SK-N-SH treated with all-trans-retinoic acid at 6 μM for 48 hours (cell line): ENCODE data around the gene EML6.

ENCODE experiments used
- ATAC-seq: fragments of 200-7000 bp; cut with Tn5 transposase; 3 replicates; pipeline ENCODE4 v1.9.1; 2020; ENCODE audit warnings: mild to moderate bottlenecking, moderate library complexity
- ARNTL ChIP-seq: fragments of 450-650 bp; formaldehyde crosslinking; IDR thresholded peaks from 2 replicates; pipeline ENCODE4 v1.5.0; 2020; ENCODE audit warnings: low read depth, mild to moderate bottlenecking, moderate library complexity, borderline replicate concordance
- BACH2 ChIP-seq: fragments of 250-450 bp; sonication (Bioruptor Pico); IDR thresholded peaks from 2 replicates; pipeline ENCODE4 v1.9.0; 2021; ENCODE audit warnings: mild to moderate bottlenecking, borderline replicate concordance
- CSDC2 ChIP-seq: fragments of 250-450 bp; sonication (Bioruptor Pico); IDR thresholded peaks from 2 replicates; pipeline ENCODE4 v1.5.0; 2020; ENCODE audit warnings: mild to moderate bottlenecking, moderate library complexity
- ESRRG ChIP-seq: fragments of 250-450 bp; sonication (Bioruptor Pico); IDR thresholded peaks from 2 replicates; pipeline ENCODE4 v1.6.1; 2021; ENCODE audit warnings: mild to moderate bottlenecking
- GLIS3 ChIP-seq: fragments of 250-450 bp; sonication (Bioruptor Pico); IDR thresholded peaks from 2 replicates; pipeline ENCODE4 v1.5.0; 2020; ENCODE audit warnings: mild to moderate bottlenecking, moderate library complexity
- ISL1 ChIP-seq: fragments of 250-450 bp; sonication (Bioruptor Pico); IDR thresholded peaks from 2 replicates; pipeline ENCODE4 v2.1.2; 2022; ENCODE audit warnings: mild to moderate bottlenecking, moderate library complexity
- PATZ1 ChIP-seq: fragments of 250-450 bp; sonication (Bioruptor Pico); IDR thresholded peaks from 2 replicates; pipeline ENCODE4 v1.8.0; 2020; ENCODE audit warnings: mild to moderate bottlenecking, moderate library complexity, borderline replicate concordance
- POU6F1 ChIP-seq: fragments of 250-450 bp; sonication (Bioruptor Pico); IDR thresholded peaks from 2 replicates; pipeline ENCODE4 v1.8.0; 2021; ENCODE audit warnings: low read depth, mild to moderate bottlenecking, moderate library complexity, borderline replicate concordance
- RARB ChIP-seq: fragments of 250-450 bp; sonication (Bioruptor Pico); IDR thresholded peaks from 2 replicates; pipeline ENCODE4 v1.8.0; 2021; ENCODE audit warnings: mild to moderate bottlenecking, moderate library complexity
- SNAI2 ChIP-seq: fragments of 250-450 bp; sonication (Bioruptor Pico); IDR thresholded peaks from 2 replicates; pipeline ENCODE4 v1.5.0; 2020; ENCODE audit warnings: mild to moderate bottlenecking, moderate library complexity
- TCF4 ChIP-seq: fragments of 250-450 bp; sonication (Bioruptor Pico); IDR thresholded peaks from 2 replicates; pipeline ENCODE4 v1.8.0; 2021; ENCODE audit warnings: mild to moderate bottlenecking, moderate library complexity, borderline replicate concordance
- TOX ChIP-seq: fragments of 250-450 bp; sonication (Bioruptor Pico); IDR thresholded peaks from 2 replicates; pipeline ENCODE4 v1.8.0; 2021; ENCODE audit warnings: mild to moderate bottlenecking, moderate library complexity, borderline replicate concordance
- ZC3H10 ChIP-seq: fragments of 250-450 bp; sonication (Bioruptor Pico); IDR thresholded peaks from 2 replicates; pipeline ENCODE4 v1.5.1; 2021; ENCODE audit warnings: mild to moderate bottlenecking, moderate library complexity
- ZFP3 ChIP-seq: fragments of 250-450 bp; sonication (Bioruptor Pico); IDR thresholded peaks from 2 replicates; pipeline ENCODE4 v1.5.0; 2020; ENCODE audit warnings: mild to moderate bottlenecking, moderate library complexity
- ZFP30 ChIP-seq: fragments of 450-650 bp; formaldehyde crosslinking; IDR thresholded peaks from 2 replicates; pipeline ENCODE4 v1.5.0; 2022; ENCODE audit warnings: mild to moderate bottlenecking, moderate library complexity
- ZNF565 ChIP-seq: fragments of 450-650 bp; formaldehyde crosslinking; conservative IDR thresholded peaks from 2 replicates; pipeline ENCODE4 v1.5.0; 2020; ENCODE audit warnings: low read depth, mild to moderate bottlenecking, moderate library complexity
- ZNF70 ChIP-seq: fragments of 450-650 bp; formaldehyde crosslinking; IDR thresholded peaks from 2 replicates; pipeline ENCODE4 v1.5.0; 2020; ENCODE audit warnings: mild to moderate bottlenecking, moderate library complexity
- ZNF8 ChIP-seq: fragments of 450-650 bp; formaldehyde crosslinking; IDR thresholded peaks from 2 replicates; pipeline ENCODE4 v1.5.0; 2020; ENCODE audit warnings: mild to moderate bottlenecking, moderate library complexity
- TF ChIP-seq, protein P1 (sequence below): fragments of 250-450 bp; sonication (Bioruptor Pico); IDR thresholded peaks from 2 replicates; pipeline ENCODE4 v1.5.0; 2020; ENCODE audit warnings: mild to moderate bottlenecking, moderate library complexity
- TF ChIP-seq, protein P2 (sequence below): fragments of 250-450 bp; sonication (Bioruptor Pico); IDR thresholded peaks from 2 replicates; pipeline ENCODE4 v1.5.1; 2020; ENCODE audit warnings: low read depth, mild to moderate bottlenecking, moderate library complexity
- TF ChIP-seq, protein P3 (sequence below): fragments of 250-450 bp; sonication (Bioruptor Pico); IDR thresholded peaks from 2 replicates; pipeline ENCODE4 v1.5.1; 2021; ENCODE audit warnings: mild to moderate bottlenecking, moderate library complexity

EML6 gene

GRCh38 chr2:54678719-54679118 lies 44.7 kb upstream of the EML6 start:
- TF ChIP-seq RARB (CRISPR knock-in tag) = no peak
- no peak for TF ChIP-seq PATZ1 (CRISPR knock-in tag)
- no peak for TF ChIP-seq POU6F1 (CRISPR knock-in tag)
- TF ChIP-seq, protein P1, sequence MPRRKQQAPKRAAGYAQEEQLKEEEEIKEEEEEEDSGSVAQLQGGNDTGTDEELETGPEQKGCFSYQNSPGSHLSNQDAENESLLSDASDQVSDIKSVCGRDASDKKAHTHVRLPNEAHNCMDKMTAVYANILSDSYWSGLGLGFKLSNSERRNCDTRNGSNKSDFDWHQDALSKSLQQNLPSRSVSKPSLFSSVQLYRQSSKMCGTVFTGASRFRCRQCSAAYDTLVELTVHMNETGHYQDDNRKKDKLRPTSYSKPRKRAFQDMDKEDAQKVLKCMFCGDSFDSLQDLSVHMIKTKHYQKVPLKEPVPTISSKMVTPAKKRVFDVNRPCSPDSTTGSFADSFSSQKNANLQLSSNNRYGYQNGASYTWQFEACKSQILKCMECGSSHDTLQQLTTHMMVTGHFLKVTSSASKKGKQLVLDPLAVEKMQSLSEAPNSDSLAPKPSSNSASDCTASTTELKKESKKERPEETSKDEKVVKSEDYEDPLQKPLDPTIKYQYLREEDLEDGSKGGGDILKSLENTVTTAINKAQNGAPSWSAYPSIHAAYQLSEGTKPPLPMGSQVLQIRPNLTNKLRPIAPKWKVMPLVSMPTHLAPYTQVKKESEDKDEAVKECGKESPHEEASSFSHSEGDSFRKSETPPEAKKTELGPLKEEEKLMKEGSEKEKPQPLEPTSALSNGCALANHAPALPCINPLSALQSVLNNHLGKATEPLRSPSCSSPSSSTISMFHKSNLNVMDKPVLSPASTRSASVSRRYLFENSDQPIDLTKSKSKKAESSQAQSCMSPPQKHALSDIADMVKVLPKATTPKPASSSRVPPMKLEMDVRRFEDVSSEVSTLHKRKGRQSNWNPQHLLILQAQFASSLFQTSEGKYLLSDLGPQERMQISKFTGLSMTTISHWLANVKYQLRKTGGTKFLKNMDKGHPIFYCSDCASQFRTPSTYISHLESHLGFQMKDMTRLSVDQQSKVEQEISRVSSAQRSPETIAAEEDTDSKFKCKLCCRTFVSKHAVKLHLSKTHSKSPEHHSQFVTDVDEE (CRISPR knock-in tag) = no peak
- no peak for TF ChIP-seq BACH2 (CRISPR knock-in tag)
- TF ChIP-seq ZC3H10 (CRISPR knock-in tag) = no peak
- no peak for TF ChIP-seq CSDC2 (CRISPR knock-in tag)
- TF ChIP-seq, protein P2, sequence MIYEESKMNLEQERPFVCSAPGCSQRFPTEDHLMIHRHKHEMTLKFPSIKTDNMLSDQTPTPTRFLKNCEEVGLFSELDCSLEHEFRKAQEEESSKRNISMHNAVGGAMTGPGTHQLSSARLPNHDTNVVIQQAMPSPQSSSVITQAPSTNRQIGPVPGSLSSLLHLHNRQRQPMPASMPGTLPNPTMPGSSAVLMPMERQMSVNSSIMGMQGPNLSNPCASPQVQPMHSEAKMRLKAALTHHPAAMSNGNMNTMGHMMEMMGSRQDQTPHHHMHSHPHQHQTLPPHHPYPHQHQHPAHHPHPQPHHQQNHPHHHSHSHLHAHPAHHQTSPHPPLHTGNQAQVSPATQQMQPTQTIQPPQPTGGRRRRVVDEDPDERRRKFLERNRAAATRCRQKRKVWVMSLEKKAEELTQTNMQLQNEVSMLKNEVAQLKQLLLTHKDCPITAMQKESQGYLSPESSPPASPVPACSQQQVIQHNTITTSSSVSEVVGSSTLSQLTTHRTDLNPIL (CRISPR knock-in tag) = no peak
- TF ChIP-seq TOX = no peak
- no peak for TF ChIP-seq ESRRG (CRISPR knock-in tag)
- no peak for TF ChIP-seq TCF4 (CRISPR knock-in tag)
- no peak for TF ChIP-seq ZFP30 (CRISPR knock-in tag)
- no peak for TF ChIP-seq ZFP3 (CRISPR knock-in tag)
- no peak for ATAC-seq

DNA sequence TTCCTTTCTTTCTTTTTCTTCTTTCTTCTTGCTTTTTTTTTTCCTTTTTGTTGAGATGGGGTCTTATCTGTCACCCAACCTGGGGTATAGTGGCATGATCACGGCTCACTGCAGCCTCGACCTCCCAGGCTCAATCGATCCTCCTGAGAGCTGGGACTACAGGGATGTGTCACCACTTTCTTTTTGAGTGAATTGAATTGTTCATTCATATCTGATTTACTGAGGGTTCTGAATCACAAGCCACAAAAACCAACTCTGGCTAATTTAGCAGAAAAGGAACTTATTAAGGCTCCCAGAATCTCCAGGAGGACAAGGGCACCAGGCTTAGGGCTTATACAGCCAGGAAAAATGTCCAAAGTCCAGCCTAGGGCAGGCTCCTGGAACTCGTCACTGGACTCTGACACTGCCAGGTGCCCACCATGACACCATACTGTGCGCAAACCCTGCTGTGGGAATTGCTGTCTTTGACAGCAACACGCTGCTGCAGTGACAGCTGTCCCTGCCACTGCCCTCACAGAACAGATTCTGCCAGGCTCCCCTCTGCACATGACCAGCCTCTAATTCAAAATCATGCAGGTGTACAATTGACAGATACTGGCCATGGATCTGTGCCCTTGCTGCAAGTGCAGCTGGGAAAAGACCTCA lies 42.9 kb upstream of the EML6 start:
- ATAC-seq = peak; percentile 47
- TF ChIP-seq BACH2 (CRISPR knock-in tag) = no peak
- no peak for TF ChIP-seq GLIS3 (CRISPR knock-in tag)
- no peak for TF ChIP-seq TOX
- no peak for TF ChIP-seq ZFP3 (CRISPR knock-in tag)
- TF ChIP-seq ZNF8 (CRISPR knock-in tag) = no peak
- TF ChIP-seq, protein P3, sequence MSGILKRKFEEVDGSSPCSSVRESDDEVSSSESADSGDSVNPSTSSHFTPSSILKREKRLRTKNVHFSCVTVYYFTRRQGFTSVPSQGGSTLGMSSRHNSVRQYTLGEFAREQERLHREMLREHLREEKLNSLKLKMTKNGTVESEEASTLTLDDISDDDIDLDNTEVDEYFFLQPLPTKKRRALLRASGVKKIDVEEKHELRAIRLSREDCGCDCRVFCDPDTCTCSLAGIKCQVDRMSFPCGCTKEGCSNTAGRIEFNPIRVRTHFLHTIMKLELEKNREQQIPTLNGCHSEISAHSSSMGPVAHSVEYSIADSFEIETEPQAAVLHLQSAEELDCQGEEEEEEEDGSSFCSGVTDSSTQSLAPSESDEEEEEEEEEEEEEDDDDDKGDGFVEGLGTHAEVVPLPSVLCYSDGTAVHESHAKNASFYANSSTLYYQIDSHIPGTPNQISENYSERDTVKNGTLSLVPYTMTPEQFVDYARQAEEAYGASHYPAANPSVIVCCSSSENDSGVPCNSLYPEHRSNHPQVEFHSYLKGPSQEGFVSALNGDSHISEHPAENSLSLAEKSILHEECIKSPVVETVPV (CRISPR knock-in tag) = no peak
- TF ChIP-seq, protein P2 (CRISPR knock-in tag) = no peak
- TF ChIP-seq ARNTL (CRISPR knock-in tag) = no peak
- no peak for TF ChIP-seq ZNF70 (CRISPR knock-in tag)
- TF ChIP-seq ZNF565 (CRISPR knock-in tag) = no peak
- no peak for TF ChIP-seq CSDC2 (CRISPR knock-in tag)
- no peak for TF ChIP-seq ISL1 (CRISPR knock-in tag)
- no peak for TF ChIP-seq SNAI2 (CRISPR knock-in tag)
